H1 (cell line): Measurements from ENCODE around the gene TOM1L2. TPM values are rescaled to one million over a fixed set of nuclear protein-coding genes. Genes with fewer than 3 reads are reported as not detected.
A peak's percentile ranks its signal among the peaks of the same experiment; 100 is the strongest.

Source experiments
- CTCF ChIA-PET: fragments of 300-600 bp; sonication (Branson Sonifier 250); formaldehyde crosslinking; loops from one replicate; lab custom pipeline; 2021; ENCODE audit not compliant: partially characterized antibody; lab: Charles Lee
- POLR2A ChIA-PET: fragments of 300-600 bp; sonication (Branson Sonifier 250); formaldehyde crosslinking; loops from one replicate; lab custom pipeline; 2021; ENCODE audit warnings: inconsistent platforms; ENCODE audit not compliant: partially characterized antibody; lab: Charles Lee
- DNase-seq, 2 experiments: peaks; one replicate each; pipeline versions ENCODE4 v3.0.0 to v3.0.0-alpha.2; 2010 to 2022; ENCODE audit warnings: low spot score in 2 of 2, low read depth in 1 of 2, mixed read lengths in 1 of 2
- FAIRE-seq: peaks from 2 replicates; lab custom pipeline; 2011; peaks lifted over from hg19 to GRCh38; lab: Jason Lieb, UNC
- H2AFZ ChIP-seq: 2 replicates; pipeline ENCODE4 v1.8.1; 2012; ENCODE audit warnings: low read length, inconsistent platforms
- H2AK5ac ChIP-seq: 2 replicates; pipeline ENCODE4 v1.6.1; 2013; ENCODE audit warnings: low read depth, low read length
- H2BK120ac ChIP-seq: replicated peaks from 2 replicates; pipeline ENCODE3; 2013; ENCODE audit warnings: low read depth, low read length, inconsistent platforms
- H2BK12ac ChIP-seq: 2 replicates; pipeline ENCODE4 v1.6.1; 2013; ENCODE audit warnings: low read depth, low read length
- H2BK15ac ChIP-seq: 2 replicates; pipeline ENCODE4 v1.6.1; 2013; ENCODE audit warnings: low read length
- H2BK20ac ChIP-seq: 2 replicates; pipeline ENCODE4 v1.6.1; 2013; ENCODE audit warnings: low read length
- H2BK5ac ChIP-seq: 2 replicates; pipeline ENCODE4 v1.6.1; 2013; ENCODE audit warnings: low read depth, low read length
- H3K14ac ChIP-seq: 2 replicates; pipeline ENCODE4 v1.6.1; 2013; ENCODE audit warnings: inconsistent platforms; ENCODE audit not compliant: insufficient read length
- H3K18ac ChIP-seq: 2 replicates; pipeline ENCODE4 v1.6.1; 2013; ENCODE audit warnings: low read length; ENCODE audit errors: extremely low read depth
- H3K23ac ChIP-seq: 2 replicates; pipeline ENCODE4 v1.6.1; 2013; ENCODE audit warnings: inconsistent platforms; ENCODE audit not compliant: insufficient read length
- H3K23me2 ChIP-seq: 2 replicates; pipeline ENCODE4 v1.6.1; 2013; ENCODE audit warnings: low read depth, low read length
- H3K27ac ChIP-seq: 2 replicates; pipeline ENCODE4 v1.6.1; 2011; ENCODE audit warnings: low read depth, low read length, inconsistent platforms
- H3K27me3 ChIP-seq, 4 experiments: replicated peaks in 1 of 4; 1 replicate in 1 of 4; 2 replicates in 3 of 4; pipeline versions ENCODE4 v1.6.1 to v1.8.1; 2011 to 2013; ENCODE audit warnings: low read length in 3 of 4, mild to moderate bottlenecking in 3 of 4, inconsistent platforms in 2 of 4, mixed read lengths in 2 of 4, moderate library complexity in 1 of 4; ENCODE audit not compliant: control insufficient read depth in 3 of 4, insufficient read depth in 3 of 4; ENCODE audit errors: extremely low read depth in 1 of 4
- H3K36me3 ChIP-seq, 4 experiments: 2 replicates each; pipeline versions ENCODE4 v1.6.1 to v1.8.1; 2011 to 2013; ENCODE audit warnings: mild to moderate bottlenecking in 4 of 4, low read length in 3 of 4, moderate library complexity in 2 of 4, control low read depth in 1 of 4, inconsistent platforms in 1 of 4; ENCODE audit not compliant: insufficient read depth in 4 of 4, control insufficient read depth in 2 of 4
- H3K4ac ChIP-seq: replicated peaks from 2 replicates; pipeline ENCODE3; 2013; ENCODE audit warnings: low read length, low read depth, mixed read lengths, inconsistent platforms; ENCODE audit not compliant: insufficient read length
- H3K4me1 ChIP-seq, 4 experiments: replicated peaks in 1 of 4; 1 replicate in 1 of 4; 2 replicates in 3 of 4; pipeline versions ENCODE4 v1.6.1 to v1.8.1; 2011 to 2013; ENCODE audit warnings: low read length in 3 of 4, inconsistent platforms in 2 of 4, mixed read lengths in 1 of 4; ENCODE audit not compliant: insufficient read depth in 4 of 4, control insufficient read depth in 3 of 4
- H3K4me2 ChIP-seq, 2 experiments: 2 replicates each; pipeline versions ENCODE4 v1.6.1 to v1.8.1; 2011 to 2013; ENCODE audit warnings: low read depth in 2 of 2, low read length in 2 of 2, control low read depth in 1 of 2, inconsistent platforms in 1 of 2, mild to moderate bottlenecking in 1 of 2; ENCODE audit not compliant: insufficient read depth in 1 of 2
- H3K4me3 ChIP-seq, 4 experiments: fragments of 200-600, 300-600 bp in 1 of 4; sonication (generic), shearing (Covaris generic), sonication (Bioruptor Twin) in 1 of 4; 2 replicates each; pipeline versions ENCODE4 v1.5.1 to v1.8.1; 2011 to 2016; ENCODE audit warnings: low read length in 4 of 4, low read depth in 3 of 4, control low read depth in 2 of 4, inconsistent platforms in 2 of 4, mild to moderate bottlenecking in 2 of 4, mixed read lengths in 1 of 4, moderate library complexity in 1 of 4; ENCODE audit not compliant: insufficient read depth in 2 of 4; ENCODE audit errors: extremely low read depth in 1 of 4
- H3K56ac ChIP-seq: replicated peaks from 2 replicates; pipeline ENCODE3; 2013; ENCODE audit warnings: low read depth, mild to moderate bottlenecking, mixed read lengths, low read length, inconsistent platforms; ENCODE audit not compliant: insufficient read length
- H3K79me1 ChIP-seq: 2 replicates; pipeline ENCODE4 v1.6.1; 2013; ENCODE audit warnings: low read depth, low read length, control low read depth
- H3K79me2 ChIP-seq, 2 experiments: 2 replicates each; pipeline versions ENCODE4 v1.6.1 to v1.8.1; 2012 to 2013; ENCODE audit warnings: low read length in 2 of 2, mild to moderate bottlenecking in 2 of 2, inconsistent platforms in 1 of 2; ENCODE audit not compliant: insufficient read depth in 2 of 2, control insufficient read depth in 1 of 2
- H3K9ac ChIP-seq, 4 experiments: replicated peaks in 1 of 4; 1 replicate in 1 of 4; 2 replicates in 3 of 4; pipeline versions ENCODE4 v1.6.1 to v1.8.1; 2011 to 2013; ENCODE audit warnings: low read depth in 3 of 4, low read length in 3 of 4, control low read depth in 2 of 4, mild to moderate bottlenecking in 2 of 4, moderate library complexity in 2 of 4, inconsistent platforms in 1 of 4; ENCODE audit errors: extremely low read depth in 1 of 4
- H3K9me3 ChIP-seq, 2 experiments: 2 replicates each; pipeline versions ENCODE4 v1.6.1 to v1.8.1; 2012 to 2013; ENCODE audit warnings: mild to moderate bottlenecking in 2 of 2, moderate library complexity in 2 of 2, control low read depth in 1 of 2, inconsistent platforms in 1 of 2, low read depth in 1 of 2, low read length in 1 of 2, mixed read lengths in 1 of 2; ENCODE audit not compliant: insufficient read depth in 2 of 2
- H4K20me1 ChIP-seq, 2 experiments: replicated peaks in 1 of 2; 2 replicates each; pipeline versions ENCODE3 to v1.8.1; 2011 to 2013; ENCODE audit warnings: inconsistent platforms in 2 of 2, low read length in 2 of 2, mild to moderate bottlenecking in 1 of 2; ENCODE audit not compliant: insufficient read depth in 2 of 2, control insufficient read depth in 1 of 2
- H4K5ac ChIP-seq: 2 replicates; pipeline ENCODE4 v1.6.1; 2013; ENCODE audit warnings: low read length, low read depth, mixed read lengths, inconsistent platforms; ENCODE audit not compliant: insufficient read length
- H4K8ac ChIP-seq: 2 replicates; pipeline ENCODE4 v1.8.0; 2013; ENCODE audit warnings: mild to moderate bottlenecking, moderate library complexity, low read length, inconsistent platforms; ENCODE audit not compliant: insufficient read depth; ENCODE audit errors: extremely low read depth
- H4K91ac ChIP-seq: replicated peaks from 2 replicates; pipeline ENCODE3; 2013; ENCODE audit warnings: low read length, mixed read lengths, inconsistent platforms; ENCODE audit not compliant: insufficient read length
- ASH2L ChIP-seq: fragments of 200-600, 300-600 bp; sonication (generic); IDR thresholded peaks from one replicate; pipeline ENCODE4 v1.7.1; 2017; ENCODE audit warnings: low read length
- ATF3 ChIP-seq: IDR thresholded peaks from 2 replicates; pipeline ENCODE4 v1.6.1; 2011; ENCODE audit warnings: low read depth, mild to moderate bottlenecking, low read length; ENCODE audit not compliant: insufficient read depth
- HDAC2 ChIP-seq, 2 experiments: fragments of 300-600 bp in 1 of 2; sonication (generic) in 1 of 2; IDR thresholded peaks; 2 replicates each; pipeline ENCODE4 v1.6.1; 2011 to 2012; ENCODE audit warnings: low read depth in 2 of 2, low read length in 2 of 2, mild to moderate bottlenecking in 2 of 2, moderate library complexity in 2 of 2, borderline replicate concordance in 1 of 2, inconsistent platforms in 1 of 2
- KDM5A ChIP-seq: fragments of 200-600 bp; IDR thresholded peaks from 2 replicates; pipeline ENCODE4 v1.7.1; 2012; ENCODE audit warnings: mild to moderate bottlenecking, low read length, inconsistent platforms, mixed read lengths
- RFX5 ChIP-seq: IDR thresholded peaks from 2 replicates; pipeline ENCODE4 v1.6.1; 2011; ENCODE audit warnings: low read depth, low read length, improper control_type of control experiment, borderline replicate concordance
- SAP30 ChIP-seq: fragments of 300-600 bp; sonication (generic); IDR thresholded peaks from 2 replicates; pipeline ENCODE4 v1.7.1; 2012; ENCODE audit warnings: low read length, moderate library complexity, mild to moderate bottlenecking, inconsistent platforms; ENCODE audit not compliant: insufficient read depth, insufficient replicate concordance
- WGBS, 2 experiments: shearing (Covaris generic) in 1 of 2; methylation state at CpG; one replicate each; pipeline versions ENCODE4 v1.1.6 to v1.1.7; 2013 to 2015; ENCODE audit warnings: low lambda C conversion rate in 2 of 2, mixed read lengths in 2 of 2, inconsistent platforms in 1 of 2, low coverage in 1 of 2, missing lambda C conversion rate in 1 of 2; ENCODE audit not compliant: insufficient replicate concordance in 2 of 2, insufficient coverage in 1 of 2, insufficient read length in 1 of 2; ENCODE audit errors: extremely low coverage in 1 of 2, missing lambda C conversion rate in 1 of 2; 5-methylcytosine and 5-hydroxymethylcytosine counted together
- polyA plus RNA-seq, 7 experiments: library from polyadenylated mRNA; depleted of rRNA in 3 of 7; stranded (reverse) in 5 of 7; unstranded in 2 of 7; fragments of >200 nt in 5 of 7; fragments of 200-250 nt in 2 of 7; gene quantifications; 1 replicate in 5 of 7; 2 replicates in 1 of 7; 4 replicates in 1 of 7; pipeline versions ENCODE4 v1.2.1 to v1.2.3, GENCODE V29; 2011 to 2013; ENCODE audit warnings: missing spikeins in 2 of 7, mixed read lengths in 2 of 7
- total RNA-seq: library from RNA; stranded (reverse); fragmentation: NEBNext Ultra II Directional; extraction: Animal tissue kit (Norgen Biotek cat#: 25700); gene quantifications from 2 replicates; pipeline ENCODE4 v1.2.1, GENCODE V29; 2021

TOM1L2 gene
- total and polyA plus RNA-seq, 2 of the 8 experiments (the other 6 are each of a cell fraction or from before 2014, with no cell fraction given): 2.0 to 3.4 TPM

GRCh38 chr17:17886726-17887125, 85.5 kb downstream of the TOM1L2 start:
- Histone ChIP-seq H3K4ac (no peak overlapping the region), H3K4me1 (peaks cover 20 to 30% (median 25%) of the 10 kb centered on the region in 4 experiments), H3K27me3 (no peaks in the 10 kb centered on the region), H4K8ac (no peak overlapping the region), H3K23ac (no peak overlapping the region), H4K5ac (no peak overlapping the region), H3K79me1 (no peaks in the 10 kb centered on the region), H3K18ac (no peak overlapping the region), H2BK5ac (no peak overlapping the region), H3K14ac (no peak overlapping the region), H3K23me2 (no peaks in the 10 kb centered on the region), H2BK12ac (0 out of 2 replicates have a peak overlapping the region, but pooled peaks have one; percentile 13), H3K36me3 (no peaks in the 10 kb centered on the region), H2BK20ac (no peak overlapping the region), H3K27ac (no peak overlapping the region), H2AK5ac (no peak overlapping the region), H4K91ac (no peak overlapping the region), H2BK120ac (no peak overlapping the region), H3K4me2 (no peak overlapping the region), H2AFZ (no peak overlapping the region), H2BK15ac (no peak overlapping the region), H3K79me2 (no peaks in the 10 kb centered on the region), H3K9ac (no peak overlapping the region), H3K9me3 (no peaks in the 10 kb centered on the region), H3K4me3 (no peak overlapping the region)
- no peak for FAIRE-seq
- no peak for DNase-seq
- WGBS, 2 experiments: 83% methylated on average over 4 of the region's 4 CpGs; no CpG with 5 or more reads in 1 of the 2 experiments
- ChIA-PET POLR2A (interaction anchor here (0.8 kb wide), 1 partner anchor 222 kb away, joined by 3 read pairs; no protein-coding TSS in a partner anchor), CTCF (interaction anchor here (0.6 to 22.5 kb wide), 14 partner anchors 9 to 454 kb away, joined by 3 to 404 read pairs (median 5); no protein-coding TSS in a partner anchor)
- no peak for TF ChIP-seq KDM5A
- TF ChIP-seq ASH2L: no peak
- TF ChIP-seq ATF3: no peak
- no peak for TF ChIP-seq SAP30
- TF ChIP-seq HDAC2 (IDR thresholded peaks at IDR 0.05; ENCODE audit: borderline replicate concordance in 1 of 2, low read depth in 2 of 2, low read length in 2 of 2): no peak
- no peak for TF ChIP-seq RFX5
- TF ChIP-seq, all 59 proteins: peak for 0
- Histone ChIP-seq H3K56ac (no peak overlapping the region), H4K20me1 (no peaks in the 10 kb centered on the region)
